WTC11 (cell line): ENCODE data around the gene PNPLA6. TPM values are rescaled to one million over a fixed set of nuclear protein-coding genes. Genes with fewer than 3 reads are reported as not detected.

ENCODE experiments used
- ATAC-seq: fragments of 200-7000 bp; cut with Tn5 transposase; 2 replicates; pipeline ENCODE4 v1.10.0; 2021; ENCODE audit warnings: mild to moderate bottlenecking, moderate library complexity
- CTCF ChIA-PET: fragments of 300-600 bp; sonication (Branson Sonifier 250); formaldehyde crosslinking; loops from one replicate; lab custom pipeline; 2021; ENCODE audit warnings: antibody characterized with exemption; lab: Charles Lee
- POLR2A ChIA-PET: fragments of 350-600 bp; sonication (Branson Sonifier 250); formaldehyde crosslinking; loops from one replicate; lab custom pipeline; 2021; ENCODE audit warnings: antibody characterized with exemption; lab: Charles Lee
- DNase-seq: peaks from one replicate; pipeline ENCODE4 v3.0.0; 2021; ENCODE audit warnings: low spot score
- H3K27ac Mint-ChIP-seq: 2 replicates; pipeline ENCODE4 v1.8.0; 2021; ENCODE audit warnings: mixed read lengths
- H3K27me3 Mint-ChIP-seq: 2 replicates; pipeline ENCODE4 v1.8.0; 2021; ENCODE audit warnings: low read depth, mild to moderate bottlenecking, moderate library complexity, mixed read lengths
- H3K36me3 Mint-ChIP-seq: 2 replicates; pipeline ENCODE4 v1.8.0; 2021; ENCODE audit warnings: mixed read lengths
- H3K4me1 Mint-ChIP-seq: 2 replicates; pipeline ENCODE4 v1.8.0; 2022; ENCODE audit warnings: mixed read lengths
- H3K4me3 Mint-ChIP-seq: 2 replicates; pipeline ENCODE4 v1.8.0; 2021; ENCODE audit warnings: mild to moderate bottlenecking, moderate library complexity, mixed read lengths
- H3K9me3 Mint-ChIP-seq: 2 replicates; pipeline ENCODE4 v1.8.0; 2021; ENCODE audit warnings: mixed read lengths
- CBFB ChIP-seq: sonication (generic); formaldehyde crosslinking; IDR thresholded peaks from 2 replicates; pipeline ENCODE4 v1.8.1; 2022; ENCODE audit warnings: mild to moderate bottlenecking, low read depth, missing genetic modification reagents
- CREB1 ChIP-seq: sonication (generic); formaldehyde crosslinking; IDR thresholded peaks from 2 replicates; pipeline ENCODE4 v1.8.0; 2023; ENCODE audit warnings: mild to moderate bottlenecking, missing genetic modification reagents
- FOXK1 ChIP-seq: sonication (generic); formaldehyde crosslinking; IDR thresholded peaks from 2 replicates; pipeline ENCODE4 v1.8.0; 2022; ENCODE audit warnings: mild to moderate bottlenecking, moderate library complexity, missing genetic modification reagents
- IRF2 ChIP-seq: sonication (generic); formaldehyde crosslinking; IDR thresholded peaks from 2 replicates; pipeline ENCODE4 v1.8.0; 2022; ENCODE audit warnings: low read depth, missing genetic modification reagents, borderline replicate concordance
- JAZF1 ChIP-seq: fragments of 250-450 bp; sonication (Bioruptor Pico); IDR thresholded peaks from 2 replicates; pipeline ENCODE4 v1.9.0; 2021; ENCODE audit warnings: moderate library complexity, mild to moderate bottlenecking, inconsistent platforms
- MLX ChIP-seq: sonication (generic); formaldehyde crosslinking; IDR thresholded peaks from 2 replicates; pipeline ENCODE4 v1.8.1; 2023; ENCODE audit warnings: mild to moderate bottlenecking, missing genetic modification reagents, moderate library complexity
- NFATC4 ChIP-seq: fragments of 250-450 bp; sonication (Bioruptor Pico); IDR thresholded peaks from 2 replicates; pipeline ENCODE4 v1.9.0; 2021; ENCODE audit warnings: mild to moderate bottlenecking
- NFYB ChIP-seq: sonication (generic); formaldehyde crosslinking; conservative IDR thresholded peaks from 2 replicates; pipeline ENCODE4 v1.8.0; 2022; ENCODE audit warnings: low read depth, missing genetic modification reagents
- SOX15 ChIP-seq: fragments of 250-450 bp; sonication (Bioruptor Pico); IDR thresholded peaks from 2 replicates; pipeline ENCODE4 v1.9.0; 2021; ENCODE audit warnings: mild to moderate bottlenecking
- TEAD4 ChIP-seq: sonication (generic); formaldehyde crosslinking; IDR thresholded peaks from 2 replicates; pipeline ENCODE4 v1.8.0; 2022; ENCODE audit warnings: mild to moderate bottlenecking, missing genetic modification reagents
- total RNA-seq: library from RNA; stranded (reverse); gene quantifications from 3 replicates; pipeline ENCODE4 v1.2.3, GENCODE V29; 2021
- TF ChIP-seq, protein P1 (sequence below): sonication (generic); formaldehyde crosslinking; IDR thresholded peaks from 2 replicates; pipeline ENCODE4 v1.8.1; 2023; ENCODE audit warnings: mild to moderate bottlenecking, missing genetic modification reagents
- TF ChIP-seq, protein P2 (sequence below): sonication (generic); formaldehyde crosslinking; IDR thresholded peaks from 2 replicates; pipeline ENCODE4 v1.8.1; 2023; ENCODE audit warnings: mild to moderate bottlenecking, missing genetic modification reagents, borderline replicate concordance
- TF ChIP-seq, protein P3 (sequence below): fragments of 250-450 bp; sonication (Bioruptor Pico); conservative IDR thresholded peaks from 2 replicates; pipeline ENCODE4 v1.9.0; 2021; ENCODE audit warnings: mild to moderate bottlenecking
- TF ChIP-seq, protein P4 (sequence below): sonication (generic); formaldehyde crosslinking; conservative IDR thresholded peaks from 2 replicates; pipeline ENCODE4 v1.8.1; 2023; ENCODE audit warnings: mild to moderate bottlenecking, low read depth, missing genetic modification reagents, moderate library complexity

PNPLA6 gene
- total RNA-seq, 1 experiment from 2014 or later, result 149 TPM

DNA sequence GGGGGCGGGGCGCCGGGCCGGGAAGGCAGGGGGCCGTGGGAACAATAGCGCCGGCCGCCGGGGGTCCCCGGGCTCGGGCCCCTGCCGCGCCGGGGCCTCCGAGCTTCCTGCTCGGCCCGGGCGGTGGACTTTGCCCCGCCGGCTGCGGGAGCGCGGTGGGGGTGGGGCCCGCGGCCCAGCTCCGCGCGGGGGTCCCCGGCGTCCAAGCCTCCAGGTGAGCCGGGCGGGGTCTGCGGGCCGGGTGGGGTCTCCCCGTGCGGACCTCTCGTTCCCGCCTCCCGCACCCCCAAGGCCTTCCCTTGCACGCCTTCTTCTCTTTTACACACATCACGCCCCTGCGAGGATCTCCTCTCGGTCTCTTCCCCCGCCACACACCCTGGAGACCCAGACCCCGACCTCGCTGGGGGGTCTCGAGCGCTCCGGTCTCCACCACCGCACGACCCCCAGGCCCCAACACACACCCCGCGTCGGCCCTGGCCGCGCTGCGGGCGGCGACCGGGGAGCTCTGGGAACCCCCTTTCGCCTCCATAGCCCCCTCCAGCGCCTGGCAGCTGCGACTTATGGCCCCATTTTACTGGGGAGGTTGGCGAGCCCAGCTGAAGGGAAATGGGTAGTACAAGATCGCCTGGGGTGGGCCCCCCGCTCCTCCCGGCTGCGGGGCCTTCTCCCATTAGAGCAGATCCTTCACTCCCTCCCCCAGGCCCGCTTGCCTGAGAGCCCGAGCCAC is 60.9 kb downstream of the PNPLA6 start (continued):
- no peak for TF ChIP-seq JAZF1
- no peak for TF ChIP-seq CREB1 (CRISPR knock-in tag)
- TF ChIP-seq SOX15, result no peak

- no peak for ATAC-seq
- H3K4me1 Mint-ChIP-seq, result peaks cover 25% of the 10 kb centered on the region
- H3K4me3 Mint-ChIP-seq, result peak overlapping the region; percentile 79
- ChIA-PET POLR2A (no interaction called here), CTCF (interaction anchor here (0.6 to 4.9 kb wide), 7 partner anchors 29 to 1770 kb away, joined by 3 to 85 read pairs (median 9); partner anchors contain the start of genes PET100, TRAPPC5 and XAB2)
- H3K9me3 Mint-ChIP-seq, result no peaks in the 10 kb centered on the region
- H3K36me3 Mint-ChIP-seq, result peaks cover 3% of the 10 kb centered on the region; the same call in 1 of the 2 replicates
- peaks cover 17% of the 10 kb centered on the region for H3K27me3 Mint-ChIP-seq
- H3K27ac Mint-ChIP-seq, result no peak overlapping the region
- no peak for DNase-seq
- TF ChIP-seq NFATC4 (CRISPR knock-in tag), result no peak
- TF ChIP-seq, protein P1, sequence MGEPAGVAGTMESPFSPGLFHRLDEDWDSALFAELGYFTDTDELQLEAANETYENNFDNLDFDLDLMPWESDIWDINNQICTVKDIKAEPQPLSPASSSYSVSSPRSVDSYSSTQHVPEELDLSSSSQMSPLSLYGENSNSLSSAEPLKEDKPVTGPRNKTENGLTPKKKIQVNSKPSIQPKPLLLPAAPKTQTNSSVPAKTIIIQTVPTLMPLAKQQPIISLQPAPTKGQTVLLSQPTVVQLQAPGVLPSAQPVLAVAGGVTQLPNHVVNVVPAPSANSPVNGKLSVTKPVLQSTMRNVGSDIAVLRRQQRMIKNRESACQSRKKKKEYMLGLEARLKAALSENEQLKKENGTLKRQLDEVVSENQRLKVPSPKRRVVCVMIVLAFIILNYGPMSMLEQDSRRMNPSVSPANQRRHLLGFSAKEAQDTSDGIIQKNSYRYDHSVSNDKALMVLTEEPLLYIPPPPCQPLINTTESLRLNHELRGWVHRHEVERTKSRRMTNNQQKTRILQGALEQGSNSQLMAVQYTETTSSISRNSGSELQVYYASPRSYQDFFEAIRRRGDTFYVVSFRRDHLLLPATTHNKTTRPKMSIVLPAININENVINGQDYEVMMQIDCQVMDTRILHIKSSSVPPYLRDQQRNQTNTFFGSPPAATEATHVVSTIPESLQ (CRISPR knock-in tag), result no peak
- no peak for TF ChIP-seq IRF2
- TF ChIP-seq FOXK1 (CRISPR knock-in tag), result no peak
- no peak for TF ChIP-seq NFYB (CRISPR knock-in tag)
- TF ChIP-seq, protein P2, sequence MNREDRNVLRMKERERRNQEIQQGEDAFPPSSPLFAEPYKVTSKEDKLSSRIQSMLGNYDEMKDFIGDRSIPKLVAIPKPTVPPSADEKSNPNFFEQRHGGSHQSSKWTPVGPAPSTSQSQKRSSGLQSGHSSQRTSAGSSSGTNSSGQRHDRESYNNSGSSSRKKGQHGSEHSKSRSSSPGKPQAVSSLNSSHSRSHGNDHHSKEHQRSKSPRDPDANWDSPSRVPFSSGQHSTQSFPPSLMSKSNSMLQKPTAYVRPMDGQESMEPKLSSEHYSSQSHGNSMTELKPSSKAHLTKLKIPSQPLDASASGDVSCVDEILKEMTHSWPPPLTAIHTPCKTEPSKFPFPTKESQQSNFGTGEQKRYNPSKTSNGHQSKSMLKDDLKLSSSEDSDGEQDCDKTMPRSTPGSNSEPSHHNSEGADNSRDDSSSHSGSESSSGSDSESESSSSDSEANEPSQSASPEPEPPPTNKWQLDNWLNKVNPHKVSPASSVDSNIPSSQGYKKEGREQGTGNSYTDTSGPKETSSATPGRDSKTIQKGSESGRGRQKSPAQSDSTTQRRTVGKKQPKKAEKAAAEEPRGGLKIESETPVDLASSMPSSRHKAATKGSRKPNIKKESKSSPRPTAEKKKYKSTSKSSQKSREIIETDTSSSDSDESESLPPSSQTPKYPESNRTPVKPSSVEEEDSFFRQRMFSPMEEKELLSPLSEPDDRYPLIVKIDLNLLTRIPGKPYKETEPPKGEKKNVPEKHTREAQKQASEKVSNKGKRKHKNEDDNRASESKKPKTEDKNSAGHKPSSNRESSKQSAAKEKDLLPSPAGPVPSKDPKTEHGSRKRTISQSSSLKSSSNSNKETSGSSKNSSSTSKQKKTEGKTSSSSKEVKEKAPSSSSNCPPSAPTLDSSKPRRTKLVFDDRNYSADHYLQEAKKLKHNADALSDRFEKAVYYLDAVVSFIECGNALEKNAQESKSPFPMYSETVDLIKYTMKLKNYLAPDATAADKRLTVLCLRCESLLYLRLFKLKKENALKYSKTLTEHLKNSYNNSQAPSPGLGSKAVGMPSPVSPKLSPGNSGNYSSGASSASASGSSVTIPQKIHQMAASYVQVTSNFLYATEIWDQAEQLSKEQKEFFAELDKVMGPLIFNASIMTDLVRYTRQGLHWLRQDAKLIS (CRISPR knock-in tag), result no peak
- TF ChIP-seq, protein P3, sequence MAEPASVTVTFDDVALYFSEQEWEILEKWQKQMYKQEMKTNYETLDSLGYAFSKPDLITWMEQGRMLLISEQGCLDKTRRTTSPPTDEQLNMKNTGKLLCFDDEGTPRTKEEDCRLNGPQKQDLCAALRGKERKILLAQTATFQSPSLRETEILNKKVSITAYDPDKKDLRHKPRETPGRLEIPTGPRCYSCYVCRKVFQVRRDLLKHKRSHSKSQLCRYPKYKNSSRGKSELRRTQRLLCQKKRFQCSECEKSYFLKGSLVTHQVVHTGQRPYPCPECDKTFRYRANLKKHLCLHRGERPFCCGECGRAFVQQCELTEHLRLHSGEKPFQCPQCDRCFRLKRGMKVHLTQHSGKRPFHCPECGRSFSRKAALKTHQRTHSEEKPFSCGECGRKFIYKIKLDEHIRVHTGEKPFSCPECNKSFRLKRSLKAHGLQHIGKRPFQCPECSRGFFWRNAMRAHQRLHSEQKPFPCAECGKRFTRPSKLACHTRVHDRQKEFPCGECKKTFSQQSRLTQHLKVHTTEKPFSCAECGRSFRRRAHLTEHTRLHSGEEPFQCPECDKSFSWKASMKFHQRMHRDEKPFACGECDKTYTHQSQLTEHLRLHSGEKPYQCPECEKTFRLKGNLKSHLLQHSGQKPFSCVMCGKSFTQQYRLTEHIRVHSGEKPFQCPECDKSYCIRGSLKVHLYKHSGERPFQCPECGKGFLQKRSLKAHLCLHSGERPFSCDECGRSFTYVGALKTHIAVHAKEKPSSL (CRISPR knock-in tag), result no peak
- no peak for TF ChIP-seq TEAD4 (CRISPR knock-in tag)
- no peak for TF ChIP-seq MLX (CRISPR knock-in tag)
- TF ChIP-seq, protein P4, sequence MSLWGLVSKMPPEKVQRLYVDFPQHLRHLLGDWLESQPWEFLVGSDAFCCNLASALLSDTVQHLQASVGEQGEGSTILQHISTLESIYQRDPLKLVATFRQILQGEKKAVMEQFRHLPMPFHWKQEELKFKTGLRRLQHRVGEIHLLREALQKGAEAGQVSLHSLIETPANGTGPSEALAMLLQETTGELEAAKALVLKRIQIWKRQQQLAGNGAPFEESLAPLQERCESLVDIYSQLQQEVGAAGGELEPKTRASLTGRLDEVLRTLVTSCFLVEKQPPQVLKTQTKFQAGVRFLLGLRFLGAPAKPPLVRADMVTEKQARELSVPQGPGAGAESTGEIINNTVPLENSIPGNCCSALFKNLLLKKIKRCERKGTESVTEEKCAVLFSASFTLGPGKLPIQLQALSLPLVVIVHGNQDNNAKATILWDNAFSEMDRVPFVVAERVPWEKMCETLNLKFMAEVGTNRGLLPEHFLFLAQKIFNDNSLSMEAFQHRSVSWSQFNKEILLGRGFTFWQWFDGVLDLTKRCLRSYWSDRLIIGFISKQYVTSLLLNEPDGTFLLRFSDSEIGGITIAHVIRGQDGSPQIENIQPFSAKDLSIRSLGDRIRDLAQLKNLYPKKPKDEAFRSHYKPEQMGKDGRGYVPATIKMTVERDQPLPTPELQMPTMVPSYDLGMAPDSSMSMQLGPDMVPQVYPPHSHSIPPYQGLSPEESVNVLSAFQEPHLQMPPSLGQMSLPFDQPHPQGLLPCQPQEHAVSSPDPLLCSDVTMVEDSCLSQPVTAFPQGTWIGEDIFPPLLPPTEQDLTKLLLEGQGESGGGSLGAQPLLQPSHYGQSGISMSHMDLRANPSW (CRISPR knock-in tag), result no peak
- TF ChIP-seq CBFB (CRISPR knock-in tag), result no peak
Observed at GRCh38 chr19:7597689-7598088, 62.2 kb downstream of the PNPLA6 start.
